RWPE1 (cell line): ENCODE measurements around the gene KRTAP5-3.

ENCODE experiments used
- CTCF ChIA-PET: fragments of 350-600 bp; sonication (Branson Sonifier 250); formaldehyde crosslinking; extraction: SDS; loops from one replicate; lab custom pipeline; 2021; lab: Yijun Ruan, JAX
- POLR2A ChIA-PET: fragments of 400-600 bp; formaldehyde crosslinking; extraction: SDS; loops from one replicate; lab custom pipeline; 2020; ENCODE audit warnings: antibody characterized with exemption; ENCODE audit not compliant: low non-redundant PET; lab: Yijun Ruan, JAX
- DNase-seq: peaks from one replicate; pipeline ENCODE4 v3.0.0; 2012; ENCODE audit warnings: low spot score
- H3K27ac ChIP-seq: fragments of 450-650 bp; 2 replicates; pipeline ENCODE4 v1.5.1; 2017
- CTCF ChIP-seq: fragments of 450-650 bp; conservative IDR thresholded peaks from 2 replicates; pipeline ENCODE4 v1.5.1; 2017; ENCODE audit warnings: low read depth, mild to moderate bottlenecking

Gene KRTAP5-3

GRCh38 chr11:1570001-1570453 is 38.2 kb downstream of the KRTAP5-3 start:
- no peak overlapping the region for H3K27ac ChIP-seq
- TF ChIP-seq CTCF = no peak
- CTCF ChIA-PET = interaction anchor here (0.6 kb wide), 1 partner anchor 23 kb away, joined by 4 read pairs; no protein-coding TSS in a partner anchor
- DNase-seq = no peak
- POLR2A ChIA-PET = no interaction called here

DNA sequence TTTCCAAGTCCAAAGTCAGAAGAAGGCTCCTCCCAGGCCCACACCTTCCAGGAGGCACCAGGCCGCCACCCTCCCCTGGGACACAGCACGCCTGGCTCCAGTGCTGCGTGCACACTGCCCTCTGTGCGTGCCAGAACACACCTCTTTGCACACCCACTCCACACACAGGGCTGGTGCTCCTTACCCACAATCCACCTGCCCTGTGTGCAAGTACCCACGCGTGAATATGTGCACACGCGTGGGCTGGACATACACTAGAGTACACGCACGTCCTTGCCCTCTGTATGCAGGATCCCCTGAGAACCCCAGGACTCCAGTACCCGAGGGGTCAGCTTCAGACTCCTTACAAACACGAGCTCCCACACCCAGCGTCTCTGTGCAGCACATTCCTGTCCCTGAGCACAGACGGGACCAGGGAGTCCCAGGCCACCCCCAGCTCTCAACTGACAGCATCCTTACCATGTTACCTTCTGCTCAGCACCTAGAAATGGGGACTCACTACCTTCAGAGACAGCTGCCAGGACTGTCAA is 38.9 kb downstream of the KRTAP5-3 start:
- DNase-seq = no peak
- no peak overlapping the region for H3K27ac ChIP-seq
- ChIA-PET CTCF (interaction anchor here (0.6 kb wide), 1 partner anchor 22 kb away, joined by 3 read pairs; no protein-coding TSS in a partner anchor), POLR2A (no interaction called here)
- no peak for TF ChIP-seq CTCF

DNA sequence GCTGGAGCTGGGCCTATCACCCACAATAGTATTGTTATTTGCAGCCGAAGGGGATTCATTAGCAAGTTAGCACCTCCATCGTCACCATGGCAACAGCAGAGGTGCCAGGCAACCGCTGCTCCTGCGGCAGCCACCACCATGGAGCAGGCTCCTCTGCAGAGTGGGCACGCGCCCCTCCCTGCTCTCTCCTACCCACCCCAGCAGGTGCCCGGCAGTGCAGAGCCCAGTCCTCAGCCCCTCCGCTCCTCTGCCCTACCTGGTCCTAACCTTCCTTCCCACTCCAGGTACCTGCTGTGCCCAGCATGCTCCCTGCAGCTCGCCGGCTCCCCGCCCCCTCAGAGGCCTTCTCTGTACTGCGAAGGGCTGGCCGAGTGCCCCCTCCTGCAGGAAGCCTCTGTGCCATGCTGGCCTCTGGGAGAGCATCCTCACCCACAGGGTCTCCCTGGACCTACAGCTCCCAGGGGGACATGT is 39.8 kb downstream of the KRTAP5-3 start:
- POLR2A ChIA-PET = no interaction called here
- TF ChIP-seq CTCF = no peak
- CTCF ChIA-PET = no interaction called here
- no peak for DNase-seq
- no peak overlapping the region for H3K27ac ChIP-seq

- H3K27ac ChIP-seq = no peak overlapping the region
- POLR2A ChIA-PET = no interaction called here
- no peak for DNase-seq
- CTCF ChIA-PET = interaction anchor here (0.7 to 0.8 kb wide), 2 partner anchors 21 to 191 kb away, joined by 3 read pairs; no protein-coding TSS in a partner anchor
- no peak for TF ChIP-seq CTCF
Measured at GRCh38 chr11:1567721-1568100, 40.6 kb downstream of the KRTAP5-3 start.

DNA sequence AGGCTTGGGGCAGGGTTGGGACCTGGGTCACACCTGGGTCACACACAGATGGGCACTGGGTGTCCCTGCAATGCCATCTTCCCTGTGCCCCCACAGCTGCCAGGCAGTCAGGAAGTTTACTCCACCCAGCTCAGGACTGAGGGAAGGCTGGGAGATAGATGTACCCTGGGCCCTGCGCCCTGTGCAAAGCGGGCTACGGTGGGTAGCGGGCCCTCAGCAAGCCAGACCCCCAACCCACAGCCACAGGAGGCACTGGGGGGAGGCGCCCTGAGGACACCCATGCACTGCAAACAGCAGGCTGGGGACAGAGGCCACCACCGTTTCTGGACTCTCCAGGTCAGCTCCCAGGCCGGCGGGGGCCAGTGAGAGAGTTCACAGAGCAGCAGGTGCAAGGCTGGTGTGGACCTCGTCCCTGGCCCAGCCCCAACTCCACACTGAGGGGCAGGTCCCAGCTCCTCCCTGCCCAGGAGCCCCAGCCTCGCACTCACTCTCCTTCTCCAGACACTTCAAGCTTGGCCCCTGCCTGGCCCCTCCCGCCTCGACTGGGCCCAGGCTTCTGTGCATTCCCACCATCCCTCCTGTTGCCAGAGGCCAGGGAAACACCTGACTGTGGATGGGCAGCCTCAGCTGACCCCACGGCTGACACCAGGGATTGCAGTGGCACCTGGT is 41.1 kb downstream of the KRTAP5-3 start:
- DNase-seq = no peak
- POLR2A ChIA-PET = no interaction called here
- no peak overlapping the region for H3K27ac ChIP-seq
- CTCF ChIA-PET = interaction anchor here (0.7 to 4.8 kb wide), 3 partner anchors 7 to 191 kb away, joined by 3 to 26 read pairs (median 3); no protein-coding TSS in a partner anchor
- no peak for TF ChIP-seq CTCF

DNA sequence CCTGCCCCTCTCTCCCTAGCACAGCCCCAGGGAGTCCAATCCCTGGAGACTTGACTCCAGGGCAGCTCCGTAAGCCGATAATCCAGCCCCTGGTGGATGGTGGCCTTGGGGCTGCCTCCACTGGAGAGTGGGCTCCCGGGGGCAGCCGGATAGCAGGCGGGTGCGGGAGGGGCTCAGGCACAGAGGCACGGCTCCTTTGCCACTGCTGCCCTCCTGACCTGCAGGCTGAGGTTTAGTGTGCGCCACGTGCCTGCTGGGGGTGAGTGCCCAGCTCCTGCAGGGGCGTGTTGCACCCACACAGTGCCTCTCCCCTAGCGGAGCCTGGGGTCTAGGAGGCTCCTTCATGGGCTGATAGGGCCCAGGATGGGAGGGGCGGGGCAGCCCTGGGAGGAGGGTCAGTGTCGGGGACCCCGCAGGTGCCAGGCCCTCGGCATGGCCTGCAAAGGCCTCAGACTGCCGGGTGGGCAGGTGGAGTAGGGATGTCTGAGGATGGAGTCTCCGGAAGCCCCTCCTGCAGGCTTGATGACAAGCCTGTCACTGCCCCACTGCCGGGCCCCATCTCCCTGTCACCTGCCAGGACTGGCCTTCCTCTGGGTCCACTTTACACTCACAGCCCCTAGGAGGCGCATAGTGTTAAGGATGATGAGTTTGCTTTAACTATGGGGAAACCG is 41.7 kb downstream of the KRTAP5-3 start:
- H3K27ac ChIP-seq = no peak overlapping the region
- no peak for DNase-seq
- TF ChIP-seq CTCF = no peak
- ChIA-PET POLR2A (no interaction called here), CTCF (interaction anchor here (1.4 to 4.8 kb wide), 2 partner anchors 8 to 13 kb away, joined by 3 to 26 read pairs; no protein-coding TSS in a partner anchor)
